ENCODE data around the gene PTPRN2.

DNA sequence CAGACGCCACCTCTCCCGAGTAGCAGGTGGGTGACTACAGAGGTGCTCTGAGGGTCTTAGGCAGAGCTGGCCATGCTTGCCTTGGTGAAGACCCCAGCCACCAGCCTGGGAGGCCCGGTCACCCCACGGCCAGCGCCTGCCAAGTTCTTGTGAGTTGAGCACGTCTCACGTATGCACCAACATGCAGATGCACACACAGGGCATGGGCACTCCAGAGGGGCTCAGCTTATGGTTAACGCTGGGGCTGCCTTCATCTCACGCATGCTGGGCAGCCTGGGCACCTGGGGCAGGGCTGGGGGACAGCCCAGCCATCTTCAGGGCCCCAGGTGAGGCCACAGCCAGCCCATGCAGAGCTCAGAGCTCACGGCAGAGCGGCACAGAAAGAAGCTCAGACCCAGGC is 41.0 kb downstream of the PTPRN2 start:
- TF ChIP-seq, protein P1, sequence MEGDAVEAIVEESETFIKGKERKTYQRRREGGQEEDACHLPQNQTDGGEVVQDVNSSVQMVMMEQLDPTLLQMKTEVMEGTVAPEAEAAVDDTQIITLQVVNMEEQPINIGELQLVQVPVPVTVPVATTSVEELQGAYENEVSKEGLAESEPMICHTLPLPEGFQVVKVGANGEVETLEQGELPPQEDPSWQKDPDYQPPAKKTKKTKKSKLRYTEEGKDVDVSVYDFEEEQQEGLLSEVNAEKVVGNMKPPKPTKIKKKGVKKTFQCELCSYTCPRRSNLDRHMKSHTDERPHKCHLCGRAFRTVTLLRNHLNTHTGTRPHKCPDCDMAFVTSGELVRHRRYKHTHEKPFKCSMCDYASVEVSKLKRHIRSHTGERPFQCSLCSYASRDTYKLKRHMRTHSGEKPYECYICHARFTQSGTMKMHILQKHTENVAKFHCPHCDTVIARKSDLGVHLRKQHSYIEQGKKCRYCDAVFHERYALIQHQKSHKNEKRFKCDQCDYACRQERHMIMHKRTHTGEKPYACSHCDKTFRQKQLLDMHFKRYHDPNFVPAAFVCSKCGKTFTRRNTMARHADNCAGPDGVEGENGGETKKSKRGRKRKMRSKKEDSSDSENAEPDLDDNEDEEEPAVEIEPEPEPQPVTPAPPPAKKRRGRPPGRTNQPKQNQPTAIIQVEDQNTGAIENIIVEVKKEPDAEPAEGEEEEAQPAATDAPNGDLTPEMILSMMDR (conservative IDR thresholded peaks at IDR 0.05; ENCODE audit: low read depth, low read length), result no peak
- TF ChIP-seq EZH2 (IDR thresholded peaks at IDR 0.05; ENCODE audit: borderline replicate concordance, low read depth, low read length, poor library complexity, severe bottlenecking), result no peak

Data from A673 (cell line).